ENCODE results near the gene MAOA. TPM values are rescaled to one million over a fixed set of nuclear protein-coding genes. Genes with fewer than 3 reads are reported as not detected.
A peak's percentile ranks its signal among the peaks of the same experiment; 100 is the strongest.

MAOA gene
- total RNA-seq, 2 experiments from 2014 or later, result 1.5 to 2.2 TPM

- H3K4me1 Mint-ChIP-seq, result peaks cover 4% of the 10 kb centered on the region
- CTCF ChIA-PET, result no interaction called here
- POLR2A ChIA-PET, result no interaction called here
- intact Hi-C loops (cut with DNase I, micrococcal nuclease), result no loop called here
- ATAC-seq (no peak), DNase-seq (no peak)
- peaks cover 2% of the 10 kb centered on the region for H3K27me3 Mint-ChIP-seq
- no peaks in the 10 kb centered on the region for H3K9me3 Mint-ChIP-seq (ENCODE audit: low read depth)
- no peaks in the 10 kb centered on the region for H3K36me3 Mint-ChIP-seq (ENCODE audit: low read depth)
- H3K27ac Mint-ChIP-seq, result no peak overlapping the region
- no peak overlapping the region for H3K4me3 Mint-ChIP-seq
These were observed 14.4 kb upstream of the MAOA start for GRCh38 chrX:43641691-43642090.

GRCh38 chrX:43643201-43643600 is 12.9 kb upstream of the MAOA start:
- Mint-ChIP-seq H3K4me1 (peaks cover 4% of the 10 kb centered on the region), H3K27me3 (no peaks in the 10 kb centered on the region), H3K4me3 (no peak overlapping the region), H3K27ac (peak overlapping the region; percentile 15), H3K9me3 (ENCODE audit: low read depth) (no peaks in the 10 kb centered on the region), H3K36me3 (ENCODE audit: low read depth) (no peaks in the 10 kb centered on the region)
- ChIA-PET POLR2A (no interaction called here), CTCF (no interaction called here)
- DNase-seq (no peak), ATAC-seq (no peak)
- intact Hi-C loops (cut with DNase I, micrococcal nuclease), result no loop called here

- Mint-ChIP-seq H3K27ac (peak overlapping the region; percentile 15), H3K27me3 (no peaks in the 10 kb centered on the region), H3K4me1 (peaks cover 4% of the 10 kb centered on the region), H3K9me3 (ENCODE audit: low read depth) (no peaks in the 10 kb centered on the region), H3K36me3 (ENCODE audit: low read depth) (no peaks in the 10 kb centered on the region), H3K4me3 (no peak overlapping the region)
- no peak for ATAC-seq
- POLR2A ChIA-PET, result no interaction called here
- DNase-seq, result no peak
- CTCF ChIA-PET, result no interaction called here
- intact Hi-C loops (cut with DNase I, micrococcal nuclease), result no loop called here
These were observed 12.4 kb upstream of the MAOA start for GRCh38 chrX:43643662-43644061.

GRCh38 chrX:43644124-43644701 is 11.9 kb upstream of the MAOA start:
- ChIA-PET POLR2A (no interaction called here), CTCF (no interaction called here)
- H3K9me3 Mint-ChIP-seq (ENCODE audit: low read depth), result no peaks in the 10 kb centered on the region
- H3K36me3 Mint-ChIP-seq (ENCODE audit: low read depth), result no peaks in the 10 kb centered on the region
- no peak overlapping the region for H3K27ac Mint-ChIP-seq
- DNase-seq (no peak), ATAC-seq (peak; percentile 33)
- H3K4me3 Mint-ChIP-seq, result no peak overlapping the region
- intact Hi-C loops (cut with DNase I, micrococcal nuclease), result no loop called here
- peaks cover 4% of the 10 kb centered on the region for H3K4me1 Mint-ChIP-seq
- H3K27me3 Mint-ChIP-seq, result no peaks in the 10 kb centered on the region

- Mint-ChIP-seq H3K4me3 (no peak overlapping the region), H3K27me3 (no peaks in the 10 kb centered on the region), H3K27ac (no peak overlapping the region), H3K4me1 (peaks cover 4% of the 10 kb centered on the region), H3K36me3 (ENCODE audit: low read depth) (no peaks in the 10 kb centered on the region), H3K9me3 (ENCODE audit: low read depth) (no peaks in the 10 kb centered on the region)
- intact Hi-C loops (cut with DNase I, micrococcal nuclease), result no loop called here
- ATAC-seq (no peak), DNase-seq (no peak)
- POLR2A ChIA-PET, result no interaction called here
- CTCF ChIA-PET, result no interaction called here
These were observed 9.3 kb upstream of the MAOA start for GRCh38 chrX:43646800-43647199.

- H3K36me3 Mint-ChIP-seq (ENCODE audit: low read depth), result no peaks in the 10 kb centered on the region
- POLR2A ChIA-PET, result no interaction called here
- H3K4me3 Mint-ChIP-seq, result peak overlapping the region; percentile 80
- peak; percentile 89 for DNase-seq
- ATAC-seq, result peak; percentile 97
- intact Hi-C loops (cut with DNase I, micrococcal nuclease), result loop anchor here in 1 of 2 experiments (5.0 to 10.0 kb wide), 3 partner anchors 890 to 1730 kb away; partner anchors contain the start of genes CASK, FUNDC1 and KDM6A
- H3K9me3 Mint-ChIP-seq (ENCODE audit: low read depth), result no peaks in the 10 kb centered on the region
- peaks cover 5% of the 10 kb centered on the region for H3K4me1 Mint-ChIP-seq
- H3K27me3 Mint-ChIP-seq, result no peaks in the 10 kb centered on the region
- H3K27ac Mint-ChIP-seq, result peak overlapping the region; percentile 98
- CTCF ChIA-PET, result interaction anchor here (0.6 kb wide), 1 partner anchor 33 kb away, joined by 4 read pairs; no protein-coding TSS in a partner anchor
These were observed 1.5 kb upstream of the MAOA start for GRCh38 chrX:43654431-43655150.

- H3K36me3 Mint-ChIP-seq (ENCODE audit: low read depth), result no peaks in the 10 kb centered on the region
- intact Hi-C loops (cut with DNase I, micrococcal nuclease), result loop anchor here in 1 of 2 experiments (10.0 kb wide), 2 partner anchors 889 to 1731 kb away; partner anchors contain the start of genes CASK and FUNDC1
- H3K4me3 Mint-ChIP-seq, result peak overlapping the region; percentile 80
- ChIA-PET CTCF (interaction anchor here (0.6 kb wide), 1 partner anchor 34 kb away, joined by 4 read pairs; no protein-coding TSS in a partner anchor), POLR2A (no interaction called here)
- ATAC-seq (peak; percentile 47), DNase-seq (peak; percentile 44)
- peaks cover 5% of the 10 kb centered on the region for H3K4me1 Mint-ChIP-seq
- no peaks in the 10 kb centered on the region for H3K9me3 Mint-ChIP-seq (ENCODE audit: low read depth)
- no peaks in the 10 kb centered on the region for H3K27me3 Mint-ChIP-seq
- H3K27ac Mint-ChIP-seq, result peak overlapping the region; percentile 98
These were observed 721 bp upstream of the MAOA start for GRCh38 chrX:43655151-43656004.

- no peak overlapping the region for H3K4me3 Mint-ChIP-seq
- DNase-seq, result no peak
- no peaks in the 10 kb centered on the region for H3K27me3 Mint-ChIP-seq
- peaks cover 5% of the 10 kb centered on the region for H3K4me1 Mint-ChIP-seq
- no peaks in the 10 kb centered on the region for H3K9me3 Mint-ChIP-seq (ENCODE audit: low read depth)
- no peak overlapping the region for H3K27ac Mint-ChIP-seq
- CTCF ChIA-PET, result no interaction called here
- H3K36me3 Mint-ChIP-seq (ENCODE audit: low read depth), result no peaks in the 10 kb centered on the region
- ATAC-seq, result no peak
- POLR2A ChIA-PET, result interaction anchor here (0.7 kb wide), 1 partner anchor 1751 kb away, joined by 6 read pairs; no protein-coding TSS in a partner anchor
- intact Hi-C loops (cut with DNase I, micrococcal nuclease), result loop anchor here in 1 of 2 experiments (10.0 kb wide), 2 partner anchors 887 to 1733 kb away; partner anchors contain the start of genes CASK and FUNDC1
These were observed 1.6 kb downstream of the MAOA start for GRCh38 chrX:43657671-43658070.

GRCh38 chrX:43661521-43662240 is 5.6 kb downstream of the MAOA start:
- POLR2A ChIA-PET, result no interaction called here
- H3K27ac Mint-ChIP-seq, result no peak overlapping the region
- intact Hi-C loops (cut with DNase I, micrococcal nuclease), result no loop called here
- CTCF ChIA-PET, result no interaction called here
- ATAC-seq, result no peak
- H3K36me3 Mint-ChIP-seq (ENCODE audit: low read depth), result no peaks in the 10 kb centered on the region
- H3K4me3 Mint-ChIP-seq, result no peak overlapping the region
- DNase-seq, result no peak
- H3K9me3 Mint-ChIP-seq (ENCODE audit: low read depth), result no peaks in the 10 kb centered on the region
- H3K4me1 Mint-ChIP-seq, result peaks cover 5% of the 10 kb centered on the region
- H3K27me3 Mint-ChIP-seq, result peaks cover 6% of the 10 kb centered on the region

GRCh38 chrX:43663173-43663572 is 7.1 kb downstream of the MAOA start:
- ATAC-seq (no peak), DNase-seq (no peak)
- H3K4me1 Mint-ChIP-seq, result peaks cover 6% of the 10 kb centered on the region
- no peak overlapping the region for H3K4me3 Mint-ChIP-seq
- ChIA-PET CTCF (no interaction called here), POLR2A (no interaction called here)
- H3K27me3 Mint-ChIP-seq, result peaks cover 7% of the 10 kb centered on the region
- no peaks in the 10 kb centered on the region for H3K9me3 Mint-ChIP-seq (ENCODE audit: low read depth)
- intact Hi-C loops (cut with DNase I, micrococcal nuclease), result no loop called here
- no peak overlapping the region for H3K27ac Mint-ChIP-seq
- H3K36me3 Mint-ChIP-seq (ENCODE audit: low read depth), result no peaks in the 10 kb centered on the region

GRCh38 chrX:43664258-43664657 is 8.2 kb downstream of the MAOA start:
- Mint-ChIP-seq H3K4me1 (peaks cover 6% of the 10 kb centered on the region), H3K27ac (no peak overlapping the region), H3K36me3 (ENCODE audit: low read depth) (no peaks in the 10 kb centered on the region), H3K4me3 (no peak overlapping the region), H3K27me3 (peaks cover 7% of the 10 kb centered on the region), H3K9me3 (ENCODE audit: low read depth) (no peaks in the 10 kb centered on the region)
- DNase-seq (no peak), ATAC-seq (no peak)
- ChIA-PET CTCF (no interaction called here), POLR2A (no interaction called here)
- intact Hi-C loops (cut with DNase I, micrococcal nuclease), result no loop called here
